ENCODE data around the gene GINS2. TPM values are rescaled to one million over a fixed set of nuclear protein-coding genes. Genes with fewer than 3 reads are reported as not detected.

The GINS2 gene
- total RNA-seq, 1 donor from 2014 or later = 0.81 TPM

- DNase-seq (no peak), ATAC-seq (ENCODE audit: poor library complexity) (no peak)
- intact Hi-C loops (cut with DNase I) = no loop called here
Observed at GRCh38 chr16:85698459-85698891, 9.7 kb upstream of the GINS2 start.

- intact Hi-C loops (cut with DNase I) = no loop called here
- no peak for DNase-seq
- no peak for ATAC-seq (ENCODE audit: poor library complexity)
Observed at GRCh38 chr16:85697431-85697830, 8.7 kb upstream of the GINS2 start.

GRCh38 chr16:85696781-85697180 is 8.0 kb upstream of the GINS2 start:
- intact Hi-C loops (cut with DNase I) = no loop called here
- ATAC-seq (ENCODE audit: poor library complexity) (no peak), DNase-seq (no peak)

- DNase-seq = peak; percentile 27
- intact Hi-C loops (cut with DNase I) = no loop called here
Observed at GRCh38 chr16:85695196-85696128, 6.7 kb upstream of the GINS2 start.

GRCh38 chr16:85690469-85691064 is 1.8 kb upstream of the GINS2 start:
- intact Hi-C loops (cut with DNase I) = no loop called here
- peak; percentile 2 for DNase-seq
- ATAC-seq (ENCODE audit: poor library complexity) = no peak

More at GRCh38 chr16:85695196-85696128, 6.7 kb upstream of the GINS2 start:
- ATAC-seq (ENCODE audit: poor library complexity) = no peak

GRCh38 chr16:85689950-85690320 is 1.2 kb upstream of the GINS2 start:
- no peak for ATAC-seq (ENCODE audit: poor library complexity)
- peak; percentile 10 for DNase-seq
- intact Hi-C loops (cut with DNase I) = no loop called here

GRCh38 chr16:85689285-85689949 is 663 bp upstream of the GINS2 start:
- intact Hi-C loops (cut with DNase I) = no loop called here
- peak; percentile 16 for DNase-seq
- ATAC-seq (ENCODE audit: poor library complexity) = no peak

GRCh38 chr16:85687651-85688471 is 893 bp downstream of the GINS2 start:
- ATAC-seq (ENCODE audit: poor library complexity) (no peak), DNase-seq (peak; percentile 41)
- intact Hi-C loops (cut with DNase I) = no loop called here

GRCh38 chr16:85686912-85687591 is 1.7 kb downstream of the GINS2 start:
- no peak for ATAC-seq (ENCODE audit: poor library complexity)
- peak; percentile 26 for DNase-seq

GRCh38 chr16:85685251-85685650 is 3.5 kb downstream of the GINS2 start:
- intact Hi-C loops (cut with DNase I) = no loop called here
- peak; percentile 8 for DNase-seq
- ATAC-seq (ENCODE audit: poor library complexity) = no peak

More at GRCh38 chr16:85686912-85687591, 1.7 kb downstream of the GINS2 start:
- intact Hi-C loops (cut with DNase I) = no loop called here

GRCh38 chr16:85683363-85683762 is 5.4 kb downstream of the GINS2 start:
- DNase-seq = peak; percentile 1
- intact Hi-C loops (cut with DNase I) = no loop called here
- ATAC-seq (ENCODE audit: poor library complexity) = no peak

- ATAC-seq (ENCODE audit: poor library complexity) = no peak
- intact Hi-C loops (cut with DNase I) = no loop called here
- peak; percentile 19 for DNase-seq
Observed at GRCh38 chr16:85682516-85682915, 6.2 kb downstream of the GINS2 start.

- ATAC-seq (ENCODE audit: poor library complexity) (no peak), DNase-seq (peak; percentile 30)
- intact Hi-C loops (cut with DNase I) = no loop called here
Observed at GRCh38 chr16:85681255-85681654, 7.5 kb downstream of the GINS2 start.

GRCh38 chr16:85680352-85680944 is 8.3 kb downstream of the GINS2 start:
- intact Hi-C loops (cut with DNase I) = no loop called here
- no peak for DNase-seq
- no peak for ATAC-seq (ENCODE audit: poor library complexity)

- ATAC-seq (ENCODE audit: poor library complexity) (no peak), DNase-seq (peak; percentile 9)
- intact Hi-C loops (cut with DNase I) = no loop called here
Observed at GRCh38 chr16:85679870-85680269, 8.9 kb downstream of the GINS2 start.

- DNase-seq (no peak), ATAC-seq (ENCODE audit: poor library complexity) (no peak)
- intact Hi-C loops (cut with DNase I) = no loop called here
Observed at GRCh38 chr16:85678821-85679220, 9.9 kb downstream of the GINS2 start.

GRCh38 chr16:85678016-85678415 is 10.7 kb downstream of the GINS2 start:
- ATAC-seq (ENCODE audit: poor library complexity) (no peak), DNase-seq (peak; percentile 1)
- intact Hi-C loops (cut with DNase I) = no loop called here

Data from Right ventricle myocardium superior (tissue), 1 donor.